Pulmonary artery endothelial cell (primary cell): ENCODE measurements around the gene NOC4L. TPM values are rescaled to one million over a fixed set of nuclear protein-coding genes. Genes with fewer than 3 reads are reported as not detected.
A peak's percentile ranks its signal among the peaks of the same experiment; 100 is the strongest.
"Not testable (repeated sequence)": the region's sequence is repeated elsewhere in the genome, so short reads cannot be mapped to it uniquely, and the experiment has no call there.

Experiments
- DNase-seq: peaks from one replicate; pipeline ENCODE4 v3.0.0-alpha.2; 2011; ENCODE audit warnings: low read depth, low spot score
- total RNA-seq: library from RNA; depleted of rRNA; stranded (reverse); fragments of >200 nt; gene quantifications from 2 replicates; pipeline ENCODE4 v1.2.3, GENCODE V29; 2014

NOC4L gene
- total RNA-seq, 1 donor from 2014 or later = 15.2 TPM

- no peak for DNase-seq
Observed at GRCh38 chr12:132180648-132181546, 36.6 kb downstream of the NOC4L start.

- DNase-seq = no peak
Observed at GRCh38 chr12:132181570-132182200, 37.4 kb downstream of the NOC4L start.

GRCh38 chr12:132182206-132182710 is 38.0 kb downstream of the NOC4L start:
- DNase-seq = no peak

GRCh38 chr12:132182711-132183365 is 38.6 kb downstream of the NOC4L start:
- DNase-seq = no peak

DNA sequence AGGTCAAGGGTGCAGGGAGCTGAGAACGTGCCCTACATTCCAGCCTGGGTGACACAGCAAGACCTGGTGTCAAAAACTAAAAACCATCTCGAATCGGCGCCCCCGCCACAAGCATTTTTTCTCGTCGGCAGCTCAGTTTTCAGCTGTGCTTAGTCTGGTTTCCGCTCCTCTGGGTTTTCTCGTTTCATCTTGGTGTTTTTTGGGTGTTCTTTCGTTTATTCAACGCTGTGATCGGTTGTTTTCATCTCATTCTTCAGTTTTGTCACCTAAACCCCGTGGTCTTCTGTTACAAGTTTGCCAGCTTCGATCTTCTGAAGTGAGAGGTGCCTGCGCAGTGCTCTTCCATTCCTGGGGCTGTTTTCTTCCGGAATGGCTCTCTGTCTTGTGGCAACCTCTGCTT is 41.4 kb downstream of the NOC4L start:
- DNase-seq = no peak

DNA sequence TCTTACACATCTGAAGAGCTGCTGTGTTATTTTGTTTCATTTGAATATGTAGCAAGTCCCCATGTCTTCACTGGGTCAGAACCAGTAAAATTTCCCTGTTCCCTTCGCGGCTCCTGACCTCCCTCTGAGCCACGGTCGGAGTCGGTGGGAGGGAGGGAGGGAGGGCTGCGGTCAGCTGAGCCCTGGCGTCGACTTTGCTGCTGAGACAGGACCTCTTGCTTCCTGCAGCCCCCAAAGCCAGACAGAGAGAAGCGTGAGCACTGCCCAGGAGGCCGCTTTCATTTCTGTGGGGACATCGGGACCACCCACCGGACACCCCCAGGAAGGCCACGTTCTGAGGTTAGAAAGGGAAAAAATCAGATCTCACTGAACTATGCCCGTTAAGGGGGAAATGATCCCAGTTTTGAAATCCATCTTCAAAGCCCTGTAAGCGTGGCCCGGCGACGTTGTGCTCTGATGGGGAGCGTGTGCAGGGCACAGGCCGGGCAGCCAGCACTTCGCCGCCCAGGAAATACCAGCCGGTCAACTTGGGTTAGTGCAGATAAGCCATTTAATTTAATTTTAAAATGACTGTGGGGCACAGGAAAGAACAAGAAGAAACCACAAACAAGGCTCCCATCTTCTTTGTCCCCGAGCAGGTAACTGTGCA is 42.1 kb downstream of the NOC4L start:
- no peak for DNase-seq

- DNase-seq = no peak
Observed at GRCh38 chr12:132186857-132187620, 42.8 kb downstream of the NOC4L start.

DNA sequence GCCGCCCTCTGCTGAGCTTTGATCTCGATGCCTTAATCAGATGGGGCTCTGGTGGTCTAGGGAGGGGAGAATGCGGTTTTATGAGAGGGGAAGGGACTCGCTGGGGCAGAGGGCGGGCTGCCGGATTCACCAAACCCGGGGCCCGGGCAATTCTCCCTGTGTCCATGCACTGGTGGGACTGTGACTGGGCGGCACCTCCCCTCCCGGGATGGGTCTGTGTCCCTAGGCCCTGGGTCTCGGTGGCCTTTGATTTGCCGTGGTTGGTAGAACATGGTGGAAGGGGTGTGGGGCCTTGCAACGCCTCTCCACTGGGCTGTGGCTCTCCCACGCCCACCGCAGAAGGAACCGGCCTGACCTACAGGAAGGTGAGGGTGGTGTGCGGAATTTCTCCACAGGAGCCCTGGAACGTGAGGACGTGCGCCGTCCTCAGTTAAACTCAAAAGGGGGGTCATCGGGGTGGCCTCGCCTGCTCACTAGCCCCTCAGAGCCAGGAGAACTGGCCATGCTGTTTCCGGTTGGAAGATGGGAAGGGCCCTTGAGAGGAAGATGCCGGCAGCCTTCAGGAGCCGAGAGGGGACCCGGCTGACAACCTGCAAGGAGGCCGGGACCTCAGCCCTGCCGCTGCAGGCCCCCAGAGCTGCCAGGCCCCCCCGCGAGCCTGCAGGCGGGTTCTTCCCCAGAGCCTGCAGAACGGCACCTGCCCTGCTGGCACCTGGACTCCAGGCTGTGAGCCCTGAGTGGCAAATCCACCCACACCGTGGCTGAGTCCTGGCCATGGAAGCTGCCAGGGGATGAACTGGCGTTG is 43.6 kb downstream of the NOC4L start:
- DNase-seq = no peak

DNA sequence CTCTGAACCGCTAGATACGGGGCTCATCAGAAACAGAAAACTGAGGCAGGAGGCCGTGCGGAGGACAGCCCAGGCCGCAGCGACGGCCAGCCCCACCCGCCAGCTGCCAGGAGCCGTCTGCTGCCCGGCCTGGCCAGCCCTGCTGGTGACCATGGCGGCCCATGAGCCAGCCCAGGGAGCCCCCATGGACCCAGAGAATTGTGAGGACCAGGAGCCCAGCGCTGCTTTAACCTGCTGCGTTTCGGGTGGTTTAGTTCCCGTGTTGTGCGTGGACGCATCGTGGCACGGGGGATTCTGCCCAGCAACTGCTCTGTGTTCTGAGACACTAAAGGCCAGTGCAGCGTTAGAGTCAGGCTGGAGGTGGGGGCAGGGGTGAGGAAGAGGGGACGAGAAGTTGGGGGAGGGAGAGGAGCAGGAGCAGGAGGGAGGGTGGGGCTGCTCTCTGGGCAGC is 44.2 kb downstream of the NOC4L start:
- DNase-seq = no peak

GRCh38 chr12:132188916-132189325 is 44.7 kb downstream of the NOC4L start:
- DNase-seq = no peak

GRCh38 chr12:132189378-132190011 is 45.2 kb downstream of the NOC4L start:
- DNase-seq = peak; percentile 8

DNA sequence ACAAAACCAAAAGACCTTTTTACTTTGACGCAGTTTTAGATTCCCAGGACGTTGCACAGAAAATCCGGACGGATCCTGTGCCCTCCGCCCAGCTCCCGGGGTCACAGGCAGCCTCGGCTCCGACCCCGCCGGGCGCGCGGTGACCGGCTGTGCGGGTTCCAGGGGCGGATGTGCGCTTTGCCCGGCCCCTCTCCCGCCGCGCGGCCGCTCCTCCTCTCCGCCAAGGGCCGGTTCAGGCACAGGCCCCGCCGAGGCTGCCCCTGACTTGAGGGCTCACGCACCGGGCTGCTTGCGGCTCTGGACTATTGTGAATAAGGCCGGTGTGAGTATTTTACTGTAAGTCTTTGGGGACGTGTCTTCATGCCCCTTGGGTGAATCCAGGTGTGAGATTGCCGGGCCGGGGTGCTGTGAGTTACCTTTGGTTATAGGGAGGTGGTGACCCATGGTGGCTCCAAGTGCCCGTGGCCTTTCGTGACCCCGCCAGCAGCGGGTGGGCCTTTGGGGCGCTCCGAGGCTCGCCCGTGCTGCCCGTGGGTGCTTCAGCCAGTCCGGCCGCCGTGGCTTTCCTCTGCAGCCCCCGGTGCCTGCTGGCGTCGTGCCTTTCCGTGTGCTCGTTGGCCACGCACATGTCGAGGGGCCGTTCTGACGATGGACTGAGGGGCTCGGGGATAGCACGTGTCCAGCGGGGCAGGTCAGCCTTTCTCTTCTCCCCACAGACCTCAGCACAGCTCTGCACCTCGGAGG is 45.9 kb downstream of the NOC4L start:
- no peak for DNase-seq

- no peak for DNase-seq
Observed at GRCh38 chr12:132190834-132191500, 46.7 kb downstream of the NOC4L start.

DNA sequence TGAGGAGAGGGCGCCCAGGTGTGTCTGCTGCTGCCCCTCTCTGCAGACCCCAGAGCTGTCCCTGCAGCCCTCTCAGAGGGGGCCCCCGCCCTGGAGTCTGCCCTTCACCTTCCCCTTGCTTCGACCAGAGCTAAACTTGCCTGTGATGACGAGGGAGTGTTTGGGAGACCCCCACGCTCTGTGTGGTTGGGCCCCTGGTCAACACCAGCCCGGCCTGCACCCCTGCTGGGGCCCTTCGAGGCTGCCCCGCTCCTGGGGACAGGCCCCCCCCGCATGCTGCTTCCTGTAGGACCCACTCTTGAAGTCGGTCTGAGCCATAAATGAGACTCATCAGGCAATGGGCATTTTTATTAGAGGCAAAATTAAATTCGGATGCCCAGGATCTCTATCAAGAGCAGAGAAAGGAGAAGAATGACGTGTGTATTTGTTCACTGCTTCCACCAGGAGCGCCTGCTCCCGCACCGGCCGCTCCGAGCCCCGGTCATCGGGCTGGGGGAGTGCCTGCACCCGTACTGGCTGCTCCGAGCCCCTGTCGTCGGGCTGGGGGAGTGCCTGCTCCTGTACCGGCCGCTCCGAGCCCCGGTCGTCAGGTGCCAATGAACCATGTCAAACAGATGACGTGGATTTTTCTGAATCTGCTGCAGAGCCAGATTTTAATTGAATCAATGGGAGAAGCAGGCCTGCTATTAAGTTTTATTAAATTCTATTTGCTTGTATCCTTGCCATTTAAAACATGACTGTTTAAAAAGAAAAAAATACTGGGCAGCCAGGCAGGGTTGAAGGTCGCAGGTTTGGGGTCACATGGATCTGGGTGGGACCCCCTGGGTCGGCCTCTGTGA is 47.7 kb downstream of the NOC4L start:
- DNase-seq = no peak

GRCh38 chr12:132194056-132194455 is 49.8 kb downstream of the NOC4L start:
- DNase-seq = no peak

DNA sequence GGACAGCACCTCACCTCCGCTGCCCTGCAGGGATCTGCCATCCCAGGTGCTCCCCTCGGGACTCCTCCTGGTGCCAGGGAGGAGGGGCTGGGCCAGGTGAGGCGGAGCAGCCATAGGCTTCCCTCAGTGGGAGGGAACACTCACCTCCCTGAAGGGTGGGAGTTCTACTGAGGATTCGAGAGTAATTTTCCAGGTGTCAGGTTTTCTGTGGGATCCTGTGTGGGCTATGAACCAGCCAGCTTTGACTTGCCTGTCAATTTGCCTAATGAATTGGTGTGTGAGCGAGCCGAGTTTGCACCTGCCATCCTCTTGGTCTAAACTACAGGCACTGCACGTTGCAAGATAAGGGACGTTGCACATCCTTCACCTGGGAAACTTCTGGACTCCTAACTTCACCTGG is 50.3 kb downstream of the NOC4L start:
- no peak for DNase-seq

GRCh38 chr12:132195242-132195641 is 51.0 kb downstream of the NOC4L start:
- not testable (repeated sequence) for DNase-seq
